HEK293 (cell line): ENCODE measurements around the gene NARS2.

Source experiments
- CTCF ChIA-PET: fragments of 350-600 bp; formaldehyde crosslinking; extraction: SDS; loops from one replicate; lab custom pipeline; 2021; ENCODE audit warnings: antibody characterized with exemption; lab: Yijun Ruan, JAX
- POLR2A ChIA-PET: fragments of 300-600 bp; formaldehyde crosslinking; extraction: SDS; loops from one replicate; lab custom pipeline; 2020; ENCODE audit warnings: antibody characterized with exemption, inconsistent platforms; lab: Yijun Ruan, JAX
- H3K27ac ChIP-seq: fragments of 200-500 bp; sonication (Bioruptor generic); 2 replicates; pipeline ENCODE4 v1.5.1; 2014; ENCODE audit warnings: low read depth, low read length, control low read depth, inconsistent platforms; ENCODE audit errors: extremely low read depth
- H3K36me3 ChIP-seq, 2 experiments: fragments of 200-500 bp in 1 of 2; sonication (Bioruptor generic) in 1 of 2; 1 replicate in 1 of 2; 2 replicates in 1 of 2; pipeline ENCODE4 v1.5.1; 2014 to 2017; ENCODE audit warnings: inconsistent platforms in 2 of 2, low read length in 2 of 2; ENCODE audit not compliant: control insufficient read depth in 2 of 2, insufficient read depth in 1 of 2
- H3K4me1 ChIP-seq: fragments of 200-500 bp; sonication (Bioruptor generic); 2 replicates; pipeline ENCODE4 v1.5.1; 2014; ENCODE audit warnings: mild to moderate bottlenecking, low read length, inconsistent platforms; ENCODE audit not compliant: control insufficient read depth, insufficient read depth
- H3K4me3 ChIP-seq: 2 replicates; pipeline ENCODE4 v1.5.1; 2011; ENCODE audit warnings: low read depth, mild to moderate bottlenecking, control low read depth, low read length, moderate library complexity
- H3K9me3 ChIP-seq: fragments of 200-500 bp; sonication (Bioruptor generic); 2 replicates; pipeline ENCODE4 v1.5.1; 2014; ENCODE audit warnings: low read depth, low read length, inconsistent platforms; ENCODE audit not compliant: control insufficient read depth, insufficient read depth
- FEZF1 ChIP-seq: fragments of 450-650 bp; formaldehyde crosslinking; IDR thresholded peaks from 2 replicates; pipeline ENCODE4 v1.5.1; 2016; ENCODE audit warnings: missing biosample characterization, missing genetic modification characterization
- GFI1B ChIP-seq: fragments of 450-650 bp; formaldehyde crosslinking; IDR thresholded peaks from 2 replicates; pipeline ENCODE4 v1.5.1; 2016; ENCODE audit warnings: missing biosample characterization, missing genetic modification characterization
- PRDM6 ChIP-seq: fragments of 450-650 bp; formaldehyde crosslinking; IDR thresholded peaks from 2 replicates; pipeline ENCODE4 v1.5.1; 2017; ENCODE audit warnings: missing biosample characterization, missing genetic modification characterization
- SP2 ChIP-seq: fragments of 450-650 bp; formaldehyde crosslinking; IDR thresholded peaks from 2 replicates; pipeline ENCODE4 v1.5.1; 2016; ENCODE audit warnings: missing biosample characterization, missing genetic modification characterization
- ZNF16 ChIP-seq: fragments of 450-650 bp; formaldehyde crosslinking; IDR thresholded peaks from 2 replicates; pipeline ENCODE4 v1.5.1; 2016; ENCODE audit warnings: low read depth, missing biosample characterization, missing genetic modification characterization
- ZNF184 ChIP-seq: fragments of 450-650 bp; IDR thresholded peaks from 2 replicates; pipeline ENCODE4 v1.5.1; 2018; ENCODE audit warnings: missing biosample characterization, mild to moderate bottlenecking, missing genetic modification characterization
- ZNF404 ChIP-seq: fragments of 450-650 bp; formaldehyde crosslinking; IDR thresholded peaks from 2 replicates; pipeline ENCODE4 v1.5.1; 2017; ENCODE audit warnings: missing biosample characterization, missing genetic modification characterization
- ZNF514 ChIP-seq: fragments of 450-650 bp; formaldehyde crosslinking; IDR thresholded peaks from 2 replicates; pipeline ENCODE4 v1.5.1; 2016; ENCODE audit warnings: missing biosample characterization, missing genetic modification characterization
- ZNF664 ChIP-seq: fragments of 450-650 bp; formaldehyde crosslinking; IDR thresholded peaks from 2 replicates; pipeline ENCODE4 v1.5.1; 2016; ENCODE audit warnings: missing biosample characterization, missing genetic modification characterization
- ZNF830 ChIP-seq: fragments of 450-650 bp; IDR thresholded peaks from 2 replicates; pipeline ENCODE4 v1.5.0; 2018; ENCODE audit warnings: missing biosample characterization, missing genetic modification characterization, low read depth, mild to moderate bottlenecking, moderate library complexity
- ZSCAN18 ChIP-seq: fragments of 450-650 bp; formaldehyde crosslinking; IDR thresholded peaks from 2 replicates; pipeline ENCODE4 v1.5.1; 2016; ENCODE audit warnings: missing biosample characterization, missing genetic modification characterization
- TF ChIP-seq, protein P1 (sequence below): fragments of 450-650 bp; formaldehyde crosslinking; IDR thresholded peaks from 2 replicates; pipeline ENCODE4 v1.5.1; 2016; ENCODE audit warnings: missing biosample characterization, missing genetic modification characterization

The NARS2 gene

DNA sequence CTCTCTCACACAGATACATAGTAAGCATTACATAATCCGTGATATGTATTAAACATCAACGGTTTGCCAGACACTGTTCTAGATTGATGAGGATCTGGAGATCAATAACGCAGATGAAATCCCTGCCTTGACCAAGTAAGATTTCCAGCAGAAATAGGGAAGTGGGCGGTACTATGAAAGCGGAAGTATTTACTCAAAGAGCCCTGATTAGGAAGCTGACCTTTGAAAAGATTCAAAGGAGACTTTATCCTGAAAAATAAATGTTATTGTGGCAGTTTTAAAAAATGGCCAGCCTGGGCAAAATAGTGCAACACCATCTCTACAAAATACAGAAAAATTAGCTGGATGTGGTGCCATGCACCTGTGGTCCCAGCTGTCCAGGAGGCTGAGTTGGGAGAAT, 183.9 kb downstream of the NARS2 start (continued):
- no peak for TF ChIP-seq ZNF404
- no peak for TF ChIP-seq ZNF664 (tag by site-specific recombination)
- TF ChIP-seq, all 188 proteins: peak for 0

GRCh38 chr11:78386215-78386941, 188.3 kb downstream of the NARS2 start:
- no peak overlapping the region for H3K27ac ChIP-seq
- H3K36me3 ChIP-seq, result no peaks in the 10 kb centered on the region
- no peaks in the 10 kb centered on the region for H3K9me3 ChIP-seq
- CTCF ChIA-PET, result no interaction called here
- no peak overlapping the region for H3K4me3 ChIP-seq
- no peak for TF ChIP-seq ZNF16 (tag by site-specific recombination)
- TF ChIP-seq ZSCAN18, result no peak
- TF ChIP-seq, protein P1, sequence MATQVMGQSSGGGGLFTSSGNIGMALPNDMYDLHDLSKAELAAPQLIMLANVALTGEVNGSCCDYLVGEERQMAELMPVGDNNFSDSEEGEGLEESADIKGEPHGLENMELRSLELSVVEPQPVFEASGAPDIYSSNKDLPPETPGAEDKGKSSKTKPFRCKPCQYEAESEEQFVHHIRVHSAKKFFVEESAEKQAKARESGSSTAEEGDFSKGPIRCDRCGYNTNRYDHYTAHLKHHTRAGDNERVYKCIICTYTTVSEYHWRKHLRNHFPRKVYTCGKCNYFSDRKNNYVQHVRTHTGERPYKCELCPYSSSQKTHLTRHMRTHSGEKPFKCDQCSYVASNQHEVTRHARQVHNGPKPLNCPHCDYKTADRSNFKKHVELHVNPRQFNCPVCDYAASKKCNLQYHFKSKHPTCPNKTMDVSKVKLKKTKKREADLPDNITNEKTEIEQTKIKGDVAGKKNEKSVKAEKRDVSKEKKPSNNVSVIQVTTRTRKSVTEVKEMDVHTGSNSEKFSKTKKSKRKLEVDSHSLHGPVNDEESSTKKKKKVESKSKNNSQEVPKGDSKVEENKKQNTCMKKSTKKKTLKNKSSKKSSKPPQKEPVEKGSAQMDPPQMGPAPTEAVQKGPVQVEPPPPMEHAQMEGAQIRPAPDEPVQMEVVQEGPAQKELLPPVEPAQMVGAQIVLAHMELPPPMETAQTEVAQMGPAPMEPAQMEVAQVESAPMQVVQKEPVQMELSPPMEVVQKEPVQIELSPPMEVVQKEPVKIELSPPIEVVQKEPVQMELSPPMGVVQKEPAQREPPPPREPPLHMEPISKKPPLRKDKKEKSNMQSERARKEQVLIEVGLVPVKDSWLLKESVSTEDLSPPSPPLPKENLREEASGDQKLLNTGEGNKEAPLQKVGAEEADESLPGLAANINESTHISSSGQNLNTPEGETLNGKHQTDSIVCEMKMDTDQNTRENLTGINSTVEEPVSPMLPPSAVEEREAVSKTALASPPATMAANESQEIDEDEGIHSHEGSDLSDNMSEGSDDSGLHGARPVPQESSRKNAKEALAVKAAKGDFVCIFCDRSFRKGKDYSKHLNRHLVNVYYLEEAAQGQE, result no peak
- TF ChIP-seq SP2 (tag by site-specific recombination), result no peak
- no peak for TF ChIP-seq FEZF1 (tag by site-specific recombination)
- no peak for TF ChIP-seq ZNF830
- no peak for TF ChIP-seq GFI1B (tag by site-specific recombination)
- no peak for TF ChIP-seq PRDM6 (tag by site-specific recombination)
- TF ChIP-seq ZNF184 (tag by site-specific recombination), result no peak
- no peak for TF ChIP-seq ZNF514 (tag by site-specific recombination)
- TF ChIP-seq, all 188 proteins: peak for 0
- no peaks in the 10 kb centered on the region for H3K4me1 ChIP-seq
- POLR2A ChIA-PET, result no interaction called here
